H1 (cell line): ENCODE measurements around the gene KRTAP3-1. TPM values are rescaled to one million over a fixed set of nuclear protein-coding genes. Genes with fewer than 3 reads are reported as not detected.

Source experiments
- CTCF ChIA-PET: fragments of 300-600 bp; sonication (Branson Sonifier 250); formaldehyde crosslinking; loops from one replicate; lab custom pipeline; 2021; ENCODE audit not compliant: partially characterized antibody; lab: Charles Lee
- POLR2A ChIA-PET: fragments of 300-600 bp; sonication (Branson Sonifier 250); formaldehyde crosslinking; loops from one replicate; lab custom pipeline; 2021; ENCODE audit warnings: inconsistent platforms; ENCODE audit not compliant: partially characterized antibody; lab: Charles Lee
- DNase-seq, 2 experiments: peaks; one replicate each; pipeline versions ENCODE4 v3.0.0 to v3.0.0-alpha.2; 2010 to 2022; ENCODE audit warnings: low spot score in 2 of 2, low read depth in 1 of 2, mixed read lengths in 1 of 2
- FAIRE-seq: peaks from 2 replicates; lab custom pipeline; 2011; peaks lifted over from hg19 to GRCh38; lab: Jason Lieb, UNC
- H2AFZ ChIP-seq: 2 replicates; pipeline ENCODE4 v1.8.1; 2012; ENCODE audit warnings: low read length, inconsistent platforms
- H2AK5ac ChIP-seq: 2 replicates; pipeline ENCODE4 v1.6.1; 2013; ENCODE audit warnings: low read depth, low read length
- H2BK120ac ChIP-seq: replicated peaks from 2 replicates; pipeline ENCODE3; 2013; ENCODE audit warnings: low read depth, low read length, inconsistent platforms
- H2BK12ac ChIP-seq: 2 replicates; pipeline ENCODE4 v1.6.1; 2013; ENCODE audit warnings: low read depth, low read length
- H2BK15ac ChIP-seq: 2 replicates; pipeline ENCODE4 v1.6.1; 2013; ENCODE audit warnings: low read length
- H2BK20ac ChIP-seq: 2 replicates; pipeline ENCODE4 v1.6.1; 2013; ENCODE audit warnings: low read length
- H2BK5ac ChIP-seq: 2 replicates; pipeline ENCODE4 v1.6.1; 2013; ENCODE audit warnings: low read depth, low read length
- H3K14ac ChIP-seq: 2 replicates; pipeline ENCODE4 v1.6.1; 2013; ENCODE audit warnings: inconsistent platforms; ENCODE audit not compliant: insufficient read length
- H3K18ac ChIP-seq: 2 replicates; pipeline ENCODE4 v1.6.1; 2013; ENCODE audit warnings: low read length; ENCODE audit errors: extremely low read depth
- H3K23ac ChIP-seq: 2 replicates; pipeline ENCODE4 v1.6.1; 2013; ENCODE audit warnings: inconsistent platforms; ENCODE audit not compliant: insufficient read length
- H3K23me2 ChIP-seq: 2 replicates; pipeline ENCODE4 v1.6.1; 2013; ENCODE audit warnings: low read depth, low read length
- H3K27ac ChIP-seq: 2 replicates; pipeline ENCODE4 v1.6.1; 2011; ENCODE audit warnings: low read depth, low read length, inconsistent platforms
- H3K27me3 ChIP-seq, 4 experiments: replicated peaks in 1 of 4; 1 replicate in 1 of 4; 2 replicates in 3 of 4; pipeline versions ENCODE4 v1.6.1 to v1.8.1; 2011 to 2013; ENCODE audit warnings: low read length in 3 of 4, mild to moderate bottlenecking in 3 of 4, inconsistent platforms in 2 of 4, mixed read lengths in 2 of 4, moderate library complexity in 1 of 4; ENCODE audit not compliant: control insufficient read depth in 3 of 4, insufficient read depth in 3 of 4; ENCODE audit errors: extremely low read depth in 1 of 4
- H3K36me3 ChIP-seq, 4 experiments: 2 replicates each; pipeline versions ENCODE4 v1.6.1 to v1.8.1; 2011 to 2013; ENCODE audit warnings: mild to moderate bottlenecking in 4 of 4, low read length in 3 of 4, moderate library complexity in 2 of 4, control low read depth in 1 of 4, inconsistent platforms in 1 of 4; ENCODE audit not compliant: insufficient read depth in 4 of 4, control insufficient read depth in 2 of 4
- H3K4ac ChIP-seq: replicated peaks from 2 replicates; pipeline ENCODE3; 2013; ENCODE audit warnings: low read length, low read depth, mixed read lengths, inconsistent platforms; ENCODE audit not compliant: insufficient read length
- H3K4me1 ChIP-seq, 4 experiments: replicated peaks in 1 of 4; 1 replicate in 1 of 4; 2 replicates in 3 of 4; pipeline versions ENCODE4 v1.6.1 to v1.8.1; 2011 to 2013; ENCODE audit warnings: low read length in 3 of 4, inconsistent platforms in 2 of 4, mixed read lengths in 1 of 4; ENCODE audit not compliant: insufficient read depth in 4 of 4, control insufficient read depth in 3 of 4
- H3K4me2 ChIP-seq, 2 experiments: 2 replicates each; pipeline versions ENCODE4 v1.6.1 to v1.8.1; 2011 to 2013; ENCODE audit warnings: low read depth in 2 of 2, low read length in 2 of 2, control low read depth in 1 of 2, inconsistent platforms in 1 of 2, mild to moderate bottlenecking in 1 of 2; ENCODE audit not compliant: insufficient read depth in 1 of 2
- H3K4me3 ChIP-seq, 4 experiments: fragments of 200-600, 300-600 bp in 1 of 4; sonication (generic), shearing (Covaris generic), sonication (Bioruptor Twin) in 1 of 4; 2 replicates each; pipeline versions ENCODE4 v1.5.1 to v1.8.1; 2011 to 2016; ENCODE audit warnings: low read length in 4 of 4, low read depth in 3 of 4, control low read depth in 2 of 4, inconsistent platforms in 2 of 4, mild to moderate bottlenecking in 2 of 4, mixed read lengths in 1 of 4, moderate library complexity in 1 of 4; ENCODE audit not compliant: insufficient read depth in 2 of 4; ENCODE audit errors: extremely low read depth in 1 of 4
- H3K56ac ChIP-seq: replicated peaks from 2 replicates; pipeline ENCODE3; 2013; ENCODE audit warnings: low read depth, mild to moderate bottlenecking, mixed read lengths, low read length, inconsistent platforms; ENCODE audit not compliant: insufficient read length
- H3K79me1 ChIP-seq: 2 replicates; pipeline ENCODE4 v1.6.1; 2013; ENCODE audit warnings: low read depth, low read length, control low read depth
- H3K79me2 ChIP-seq, 2 experiments: 2 replicates each; pipeline versions ENCODE4 v1.6.1 to v1.8.1; 2012 to 2013; ENCODE audit warnings: low read length in 2 of 2, mild to moderate bottlenecking in 2 of 2, inconsistent platforms in 1 of 2; ENCODE audit not compliant: insufficient read depth in 2 of 2, control insufficient read depth in 1 of 2
- H3K9ac ChIP-seq, 4 experiments: replicated peaks in 1 of 4; 1 replicate in 1 of 4; 2 replicates in 3 of 4; pipeline versions ENCODE4 v1.6.1 to v1.8.1; 2011 to 2013; ENCODE audit warnings: low read depth in 3 of 4, low read length in 3 of 4, control low read depth in 2 of 4, mild to moderate bottlenecking in 2 of 4, moderate library complexity in 2 of 4, inconsistent platforms in 1 of 4; ENCODE audit errors: extremely low read depth in 1 of 4
- H3K9me3 ChIP-seq, 2 experiments: 2 replicates each; pipeline versions ENCODE4 v1.6.1 to v1.8.1; 2012 to 2013; ENCODE audit warnings: mild to moderate bottlenecking in 2 of 2, moderate library complexity in 2 of 2, control low read depth in 1 of 2, inconsistent platforms in 1 of 2, low read depth in 1 of 2, low read length in 1 of 2, mixed read lengths in 1 of 2; ENCODE audit not compliant: insufficient read depth in 2 of 2
- H4K20me1 ChIP-seq, 2 experiments: replicated peaks in 1 of 2; 2 replicates each; pipeline versions ENCODE3 to v1.8.1; 2011 to 2013; ENCODE audit warnings: inconsistent platforms in 2 of 2, low read length in 2 of 2, mild to moderate bottlenecking in 1 of 2; ENCODE audit not compliant: insufficient read depth in 2 of 2, control insufficient read depth in 1 of 2
- H4K5ac ChIP-seq: 2 replicates; pipeline ENCODE4 v1.6.1; 2013; ENCODE audit warnings: low read length, low read depth, mixed read lengths, inconsistent platforms; ENCODE audit not compliant: insufficient read length
- H4K8ac ChIP-seq: 2 replicates; pipeline ENCODE4 v1.8.0; 2013; ENCODE audit warnings: mild to moderate bottlenecking, moderate library complexity, low read length, inconsistent platforms; ENCODE audit not compliant: insufficient read depth; ENCODE audit errors: extremely low read depth
- H4K91ac ChIP-seq: replicated peaks from 2 replicates; pipeline ENCODE3; 2013; ENCODE audit warnings: low read length, mixed read lengths, inconsistent platforms; ENCODE audit not compliant: insufficient read length
- CBX8 ChIP-seq: fragments of 300-800, 300-1000 bp; sonication (generic); IDR thresholded peaks from 2 replicates; pipeline ENCODE4 v1.7.1; 2016; ENCODE audit warnings: low read depth, low read length, borderline replicate concordance
- WGBS, 2 experiments: shearing (Covaris generic) in 1 of 2; methylation state at CpG; one replicate each; pipeline versions ENCODE4 v1.1.6 to v1.1.7; 2013 to 2015; ENCODE audit warnings: low lambda C conversion rate in 2 of 2, mixed read lengths in 2 of 2, inconsistent platforms in 1 of 2, low coverage in 1 of 2, missing lambda C conversion rate in 1 of 2; ENCODE audit not compliant: insufficient replicate concordance in 2 of 2, insufficient coverage in 1 of 2, insufficient read length in 1 of 2; ENCODE audit errors: extremely low coverage in 1 of 2, missing lambda C conversion rate in 1 of 2; 5-methylcytosine and 5-hydroxymethylcytosine counted together
- polyA plus RNA-seq, 7 experiments: library from polyadenylated mRNA; depleted of rRNA in 3 of 7; stranded (reverse) in 5 of 7; unstranded in 2 of 7; fragments of >200 nt in 5 of 7; fragments of 200-250 nt in 2 of 7; gene quantifications; 1 replicate in 5 of 7; 2 replicates in 1 of 7; 4 replicates in 1 of 7; pipeline versions ENCODE4 v1.2.1 to v1.2.3, GENCODE V29; 2011 to 2013; ENCODE audit warnings: missing spikeins in 2 of 7, mixed read lengths in 2 of 7
- total RNA-seq: library from RNA; stranded (reverse); fragmentation: NEBNext Ultra II Directional; extraction: Animal tissue kit (Norgen Biotek cat#: 25700); gene quantifications from 2 replicates; pipeline ENCODE4 v1.2.1, GENCODE V29; 2021

KRTAP3-1 gene
- total and polyA plus RNA-seq, 2 of the 8 experiments (the other 6 are each of a cell fraction or from before 2014, with no cell fraction given) = not detected

DNA sequence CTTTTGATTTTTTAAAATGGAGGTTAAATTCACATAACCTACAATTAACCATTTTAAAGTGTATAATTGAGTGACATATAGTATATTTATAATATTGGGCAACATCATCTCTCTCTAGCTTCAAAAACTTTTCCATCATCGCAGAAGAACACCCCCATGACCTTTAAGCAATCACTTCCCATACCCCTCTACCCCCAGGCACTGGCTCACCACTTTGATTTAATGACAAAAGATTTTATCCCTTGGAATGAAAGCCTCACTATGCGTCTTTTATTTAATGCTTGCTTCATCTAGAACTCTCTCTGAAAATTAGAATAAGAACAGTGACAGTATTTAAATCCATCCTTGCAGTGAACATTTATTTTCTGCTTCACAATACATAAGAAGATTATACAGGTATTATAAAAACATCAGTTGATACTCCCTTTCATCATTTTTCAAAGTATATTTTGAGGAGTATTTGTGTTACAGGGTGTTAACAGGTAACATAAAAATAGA lies 29.0 kb upstream of the KRTAP3-1 start:
- Histone ChIP-seq H4K5ac (no peak overlapping the region), H2AFZ (no peak overlapping the region)
- no peak for TF ChIP-seq CBX8
- TF ChIP-seq, all 59 proteins: peak for 0
- H3K9ac ChIP-seq = no peak overlapping the region
- no peaks in the 10 kb centered on the region for H3K27me3 ChIP-seq
- no peaks in the 10 kb centered on the region for H3K79me2 ChIP-seq
- H4K20me1 ChIP-seq = no peaks in the 10 kb centered on the region
- no peak overlapping the region for H4K91ac ChIP-seq
- H4K8ac ChIP-seq = no peak overlapping the region
- POLR2A ChIA-PET = no interaction called here
- DNase-seq (no peak), FAIRE-seq (no peak)
- no peak overlapping the region; a peak in 1 of 8 replicates for H3K4me3 ChIP-seq
- 74% methylated on average over 2 of the region's 2 CpGs; no CpG with 5 or more reads in 1 of the 2 experiments for WGBS, 2 experiments
- H3K27ac ChIP-seq = no peak overlapping the region
- no peaks in the 10 kb centered on the region for H3K23me2 ChIP-seq
- H3K36me3 ChIP-seq = no peaks in the 10 kb centered on the region
- H3K4me1 ChIP-seq = peaks cover 0 to 9% (median 2%) of the 10 kb centered on the region in 4 experiments; a peak in 4 of 7 replicates
- no peak overlapping the region for H2BK15ac ChIP-seq
- no peak overlapping the region for H3K56ac ChIP-seq
- H2BK5ac ChIP-seq = no peak overlapping the region; the same call in 1 of the 2 replicates
- H2BK120ac ChIP-seq = no peak overlapping the region
- no peak overlapping the region for H2BK12ac ChIP-seq
- CTCF ChIA-PET = interaction anchor here (1.1 kb wide), 1 partner anchor 11 kb away, joined by 3 read pairs; no protein-coding TSS in a partner anchor
- H3K79me1 ChIP-seq = no peaks in the 10 kb centered on the region
- H2BK20ac ChIP-seq = no peak overlapping the region
- no peak overlapping the region for H3K18ac ChIP-seq
- H3K4me2 ChIP-seq = no peak overlapping the region
- no peak overlapping the region for H2AK5ac ChIP-seq
- no peaks in the 10 kb centered on the region for H3K9me3 ChIP-seq
- no peak overlapping the region for H3K23ac ChIP-seq
- no peak overlapping the region for H3K4ac ChIP-seq
- no peak overlapping the region for H3K14ac ChIP-seq
